ENCODE data around the gene ANKHD1.
"Not testable (repeated sequence)": the region's sequence is repeated elsewhere in the genome, so short reads cannot be mapped to it uniquely, and the experiment has no call there.

DNA sequence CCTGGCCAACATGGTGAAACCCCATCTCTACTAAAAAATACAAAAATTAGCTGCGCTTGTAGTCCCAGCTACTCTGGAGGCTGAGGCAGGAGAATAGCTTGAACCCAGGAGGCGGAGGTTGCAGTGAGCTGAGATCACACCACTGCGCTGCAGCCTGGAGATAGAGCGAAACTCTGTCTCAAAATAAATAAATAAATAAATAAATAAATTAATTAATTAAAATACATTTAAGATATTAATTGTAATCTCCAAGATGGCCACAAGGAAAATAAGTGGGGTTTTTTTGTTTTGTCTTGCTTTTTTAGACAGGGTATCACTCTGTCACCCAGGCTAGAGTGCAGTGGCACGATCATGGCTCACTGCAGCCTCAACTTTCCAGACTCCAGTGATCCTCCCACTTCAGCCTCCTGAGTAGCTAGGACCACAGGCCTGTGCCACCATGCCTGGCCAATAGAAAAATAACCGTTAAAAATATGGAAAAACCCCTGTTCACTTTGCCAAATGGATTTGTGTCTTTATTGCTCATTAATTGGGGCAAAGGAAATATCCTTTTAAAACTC, 177.6 kb downstream of the ANKHD1 start:
- TF ChIP-seq, protein P1, sequence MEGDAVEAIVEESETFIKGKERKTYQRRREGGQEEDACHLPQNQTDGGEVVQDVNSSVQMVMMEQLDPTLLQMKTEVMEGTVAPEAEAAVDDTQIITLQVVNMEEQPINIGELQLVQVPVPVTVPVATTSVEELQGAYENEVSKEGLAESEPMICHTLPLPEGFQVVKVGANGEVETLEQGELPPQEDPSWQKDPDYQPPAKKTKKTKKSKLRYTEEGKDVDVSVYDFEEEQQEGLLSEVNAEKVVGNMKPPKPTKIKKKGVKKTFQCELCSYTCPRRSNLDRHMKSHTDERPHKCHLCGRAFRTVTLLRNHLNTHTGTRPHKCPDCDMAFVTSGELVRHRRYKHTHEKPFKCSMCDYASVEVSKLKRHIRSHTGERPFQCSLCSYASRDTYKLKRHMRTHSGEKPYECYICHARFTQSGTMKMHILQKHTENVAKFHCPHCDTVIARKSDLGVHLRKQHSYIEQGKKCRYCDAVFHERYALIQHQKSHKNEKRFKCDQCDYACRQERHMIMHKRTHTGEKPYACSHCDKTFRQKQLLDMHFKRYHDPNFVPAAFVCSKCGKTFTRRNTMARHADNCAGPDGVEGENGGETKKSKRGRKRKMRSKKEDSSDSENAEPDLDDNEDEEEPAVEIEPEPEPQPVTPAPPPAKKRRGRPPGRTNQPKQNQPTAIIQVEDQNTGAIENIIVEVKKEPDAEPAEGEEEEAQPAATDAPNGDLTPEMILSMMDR (IDR thresholded peaks at IDR 0.05): not testable (repeated sequence)
- not testable (repeated sequence) for TF ChIP-seq POLR2A (IDR thresholded peaks at IDR 0.05)

All from uterus (tissue), 2 donors.